GM21381 (cell line): ENCODE results near the gene LRRC57.

Experiments
- ATAC-seq: cut with Tn5 transposase; IDR thresholded peaks from one replicate; pipeline ENCODE4 v1.9.1; 2021; ENCODE audit warnings: mild to moderate bottlenecking, moderate library complexity; ENCODE audit not compliant: unreplicated experiment

LRRC57 gene

GRCh38 chr15:42553554-42553953, 5.0 kb upstream of the LRRC57 start:
- ATAC-seq = no peak

DNA sequence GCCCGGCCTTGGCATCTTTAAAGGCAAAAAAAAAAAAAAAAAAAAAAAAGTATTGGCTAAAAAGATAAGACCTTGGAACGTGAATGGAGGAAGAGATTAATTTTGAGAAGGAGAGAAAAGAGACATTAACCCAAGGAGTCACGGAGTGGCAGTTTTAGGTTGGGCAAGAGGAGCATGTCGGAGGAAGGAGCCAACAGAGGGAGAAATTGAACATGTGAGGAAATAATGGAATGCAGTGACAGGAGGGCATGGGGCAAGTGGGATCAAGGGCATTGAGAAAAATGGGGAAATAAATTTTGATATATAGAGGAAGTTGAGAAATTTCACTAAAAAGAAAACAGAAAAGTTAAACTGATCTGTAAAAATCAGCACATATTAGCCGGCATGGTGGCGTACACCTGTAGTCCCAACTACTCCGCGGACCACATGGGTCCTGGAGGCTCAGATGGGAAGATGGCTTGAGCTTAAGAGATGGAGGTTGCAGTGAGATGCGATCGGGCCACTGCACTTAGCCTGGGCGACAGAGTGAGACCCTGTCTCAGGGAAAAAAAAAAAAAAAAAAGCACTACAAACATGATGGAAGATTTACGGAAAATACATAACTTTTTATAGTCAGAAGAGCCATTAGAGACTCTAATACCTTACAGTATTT, 1.3 kb upstream of the LRRC57 start:
- no peak for ATAC-seq

DNA sequence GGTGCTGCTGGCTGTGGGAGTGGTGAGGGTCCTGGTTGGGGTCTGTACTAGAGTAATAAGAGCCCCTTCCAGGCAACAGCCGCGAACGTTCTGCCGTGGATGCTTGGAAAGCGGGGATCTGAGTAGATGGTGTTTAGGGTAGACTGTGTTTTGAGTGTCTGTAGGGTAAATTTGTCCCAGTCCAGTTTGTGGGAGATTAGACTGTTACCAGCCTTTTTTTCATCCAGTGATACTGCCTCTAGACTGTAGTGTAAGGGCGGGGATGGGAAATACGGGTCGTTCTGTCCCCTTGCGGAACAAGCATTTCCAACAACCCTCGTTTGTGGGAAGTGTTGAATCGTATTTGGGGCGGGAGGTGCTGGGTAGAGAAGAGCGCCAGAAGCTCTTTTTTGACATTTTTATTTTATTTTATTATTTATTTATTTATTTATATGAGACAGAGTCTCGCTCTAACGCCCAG, 469 bp upstream of the LRRC57 start:
- ATAC-seq = peak; percentile 12

- no peak for ATAC-seq
Measured at GRCh38 chr15:42547918-42548248, 710 bp downstream of the LRRC57 start.

GRCh38 chr15:42544853-42545629, 3.6 kb downstream of the LRRC57 start:
- ATAC-seq = no peak

- no peak for ATAC-seq
Measured at GRCh38 chr15:42533246-42533645, 15.3 kb downstream of the LRRC57 start.

DNA sequence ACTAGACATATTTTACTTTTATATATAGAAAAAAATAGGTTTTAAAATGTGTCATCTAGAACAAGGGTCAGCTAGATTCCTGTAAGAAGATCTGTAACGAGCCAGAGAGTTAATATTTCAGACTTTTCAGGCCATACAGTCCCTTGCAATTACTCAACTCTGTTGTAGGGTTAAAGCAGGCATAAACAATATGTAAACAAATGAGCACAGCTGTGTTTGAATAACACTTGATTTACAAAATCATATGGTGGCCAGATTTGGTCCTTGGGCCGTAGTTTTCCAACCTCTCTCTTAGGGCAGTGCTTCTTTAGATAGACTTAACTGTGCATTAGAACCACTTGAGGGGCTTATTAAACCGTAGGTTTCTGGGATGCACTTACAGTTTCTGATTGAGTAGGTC, 19.6 kb downstream of the LRRC57 start:
- no peak for ATAC-seq

DNA sequence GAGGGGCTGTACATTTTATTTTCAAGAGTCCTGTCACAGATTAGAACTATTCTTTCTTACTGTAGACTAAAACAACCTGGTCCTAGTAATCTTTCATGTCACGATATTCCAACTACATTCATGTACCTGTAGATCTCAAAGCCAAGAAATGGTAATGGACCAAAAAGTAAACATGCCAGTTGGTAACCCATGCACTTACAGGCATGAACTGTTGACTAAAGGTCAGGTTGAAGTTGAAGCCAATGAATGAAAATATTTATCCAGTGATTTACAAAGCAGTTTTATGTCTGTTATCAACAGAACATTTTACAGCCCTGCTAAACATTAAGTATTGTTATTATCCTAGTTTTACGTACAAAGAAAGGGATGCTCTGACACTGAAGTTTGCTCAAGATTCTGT, 25.3 kb downstream of the LRRC57 start:
- no peak for ATAC-seq

DNA sequence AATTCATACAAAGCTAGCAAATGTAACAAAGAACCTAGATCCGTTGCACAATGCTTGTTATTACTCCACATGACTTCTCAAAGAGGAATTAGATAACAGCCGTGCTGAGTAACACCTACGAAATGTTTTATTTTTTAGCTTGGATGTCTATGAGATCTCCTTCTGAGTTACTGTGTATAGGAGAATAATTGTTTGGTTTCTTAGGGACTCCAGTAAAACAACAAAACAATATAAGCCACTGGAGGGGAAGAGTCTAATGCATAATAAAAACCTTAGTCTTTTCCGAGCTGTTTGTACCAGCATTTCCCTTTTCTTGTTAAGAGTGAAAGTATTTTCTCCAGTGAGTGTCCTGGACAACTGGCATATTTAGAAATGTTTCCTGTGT, 37.6 kb downstream of the LRRC57 start:
- ATAC-seq = no peak

- no peak for ATAC-seq
Measured at GRCh38 chr15:42510258-42511006, 38.2 kb downstream of the LRRC57 start.

DNA sequence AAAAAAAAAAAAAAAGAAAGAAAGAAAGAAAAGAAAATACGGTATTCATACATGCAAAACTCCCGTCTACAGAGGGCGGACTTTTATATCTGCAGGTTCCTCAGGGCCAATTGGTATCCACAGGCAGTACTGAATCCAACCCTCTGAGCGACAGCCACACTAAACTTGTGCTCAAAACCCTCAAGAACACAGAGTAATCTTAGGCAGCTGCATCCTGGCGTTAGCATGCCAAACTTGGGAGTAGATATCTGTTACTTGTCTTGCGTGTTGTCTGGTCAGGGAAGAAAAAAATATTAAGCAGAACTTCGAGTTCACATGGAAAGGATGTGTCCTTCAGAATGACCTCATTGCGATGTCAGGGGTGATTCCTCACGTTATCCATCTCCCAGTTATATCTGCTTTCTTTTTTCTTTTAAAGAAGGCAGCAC, 40.3 kb downstream of the LRRC57 start:
- no peak for ATAC-seq

GRCh38 chr15:42507514-42507913, 41.1 kb downstream of the LRRC57 start:
- ATAC-seq = no peak

GRCh38 chr15:42504631-42505030, 44.0 kb downstream of the LRRC57 start:
- no peak for ATAC-seq

DNA sequence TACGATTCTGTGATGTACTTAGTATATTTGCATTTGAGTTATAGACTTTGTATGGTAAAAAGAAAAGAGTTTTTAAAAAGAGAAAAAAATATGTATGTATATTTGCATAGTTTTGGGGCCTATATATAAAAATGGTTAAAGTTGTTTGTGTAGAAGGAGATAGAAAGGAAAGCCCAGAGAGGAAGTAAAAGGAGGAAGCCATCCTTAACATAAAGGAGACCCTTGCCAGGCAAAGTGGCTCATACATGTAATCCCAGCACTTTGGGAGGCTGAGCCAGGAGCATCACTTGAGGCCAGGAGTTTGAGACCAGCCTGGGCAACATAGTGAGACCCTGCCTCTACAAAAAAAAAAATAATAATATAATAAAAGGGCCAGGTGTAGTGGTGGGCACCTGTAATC, 44.8 kb downstream of the LRRC57 start:
- ATAC-seq = no peak

DNA sequence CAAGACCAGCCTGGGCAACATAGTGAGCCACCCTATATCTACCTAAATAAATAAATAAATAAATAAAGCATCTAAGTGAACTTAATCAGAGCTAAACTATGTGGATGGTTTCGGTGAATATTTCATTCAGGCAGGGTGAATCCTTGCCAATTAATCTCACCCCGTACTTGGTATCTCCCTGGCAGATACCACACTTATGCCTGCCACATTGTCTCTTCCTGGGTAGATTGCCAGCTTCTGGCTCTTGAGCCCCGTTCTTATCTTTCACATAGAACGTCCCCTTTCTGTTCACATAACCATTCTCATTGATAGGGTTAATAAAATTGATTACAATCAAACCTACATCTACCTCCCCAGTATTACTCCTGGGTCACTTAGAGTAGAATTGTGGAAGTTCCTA, 46.1 kb downstream of the LRRC57 start:
- ATAC-seq = no peak

DNA sequence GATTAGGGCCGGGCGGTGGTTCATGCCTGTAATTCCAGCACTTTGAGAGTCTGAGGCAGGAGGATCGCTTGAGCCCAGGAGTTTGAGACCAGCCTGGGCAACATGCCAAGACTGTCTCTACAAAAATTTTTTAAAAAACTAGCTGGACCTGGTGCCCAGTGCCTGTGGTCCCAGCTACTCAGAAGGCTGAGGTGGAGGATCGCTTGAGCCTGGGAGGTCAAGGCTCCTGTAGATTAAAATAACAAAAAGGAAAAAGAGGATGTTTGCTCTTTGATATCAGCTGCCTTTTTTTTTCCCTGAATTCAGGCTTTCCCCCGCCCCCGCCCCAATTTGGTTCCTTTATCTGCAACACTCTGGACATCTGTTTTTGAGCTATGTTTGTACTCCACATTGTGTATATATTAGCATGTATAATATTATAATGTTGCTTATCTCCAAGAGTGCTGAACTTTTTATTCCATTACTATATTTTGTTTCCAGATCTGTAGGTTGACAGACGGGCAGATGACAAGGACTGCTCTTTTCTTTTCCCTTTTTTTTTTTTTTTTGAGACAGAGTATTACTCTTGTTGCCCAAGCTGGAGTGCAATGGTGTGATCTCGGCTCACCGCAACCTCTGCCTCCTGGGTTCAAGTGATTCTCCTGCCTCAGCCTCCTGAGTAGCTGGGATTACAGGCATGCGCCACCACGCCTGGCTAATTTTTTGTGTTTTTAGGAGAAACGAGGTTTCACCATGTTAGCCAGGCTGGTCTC, 48.6 kb downstream of the LRRC57 start:
- no peak for ATAC-seq

DNA sequence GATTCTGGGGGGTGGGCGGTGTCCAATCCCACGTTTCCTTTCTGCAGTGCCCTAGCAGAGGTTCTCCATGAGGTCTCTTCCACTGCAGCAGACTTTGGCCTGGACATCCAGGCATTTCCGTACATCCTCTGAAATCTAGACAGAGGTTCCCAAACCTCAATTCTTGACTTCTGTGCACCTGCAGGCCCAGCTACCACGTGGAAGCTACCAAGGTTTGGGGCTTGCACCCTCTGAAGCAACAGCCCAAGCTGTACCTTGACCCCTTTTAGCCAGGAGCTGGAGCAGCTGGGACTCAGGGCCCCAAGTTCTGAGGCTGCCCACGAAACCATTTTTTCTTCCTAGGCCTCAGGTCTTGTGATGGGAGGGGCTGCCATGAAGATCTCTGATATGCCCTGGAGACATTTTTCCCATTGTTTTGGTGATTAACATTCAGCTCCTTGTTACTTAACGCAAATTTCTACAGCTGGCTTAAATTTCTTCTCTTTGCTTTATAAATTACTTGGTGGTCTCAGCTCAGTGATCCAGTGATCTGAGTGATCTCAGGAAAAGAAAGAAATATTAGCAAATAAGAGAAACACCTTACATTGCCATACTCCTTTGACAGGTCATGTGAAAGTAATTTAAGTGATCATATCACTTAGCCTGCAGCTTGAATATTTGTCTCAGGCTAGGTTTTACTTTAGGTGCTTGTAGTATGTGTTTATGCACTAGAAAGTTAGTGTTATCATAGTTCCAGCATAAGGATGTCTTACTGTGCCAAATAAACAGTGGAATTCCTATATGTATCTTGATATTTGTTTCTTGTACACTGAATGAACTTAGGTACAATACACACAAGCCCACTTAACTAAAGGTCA, 50.2 kb downstream of the LRRC57 start:
- ATAC-seq = no peak

GRCh38 chr15:42495361-42496212, 53.0 kb downstream of the LRRC57 start, which contains the start of gene SNAP23:
Gene SNAP23, plus strand, starts transcription at chr15:42495634. Its CDS starts 16,213 bp downstream, at chr15:42511847.
- ATAC-seq = peak; percentile 72

DNA sequence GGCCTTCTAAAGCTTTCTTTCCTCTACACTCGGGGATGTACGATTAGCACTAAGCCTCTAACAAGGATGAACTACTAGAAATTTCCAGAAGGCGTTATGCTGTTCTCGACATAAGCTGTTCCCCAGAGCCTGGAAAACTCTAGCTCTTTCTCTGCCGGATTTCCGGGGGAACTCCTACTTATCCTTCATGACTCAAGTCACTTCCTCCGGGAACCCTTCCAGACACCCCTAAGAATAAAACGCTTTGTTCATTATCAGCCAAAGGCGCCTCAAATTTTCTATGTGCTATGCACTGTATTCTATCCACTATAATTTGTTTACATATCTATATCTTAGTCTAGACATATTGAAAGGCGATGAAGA, 53.6 kb downstream of the LRRC57 start:
- no peak for ATAC-seq
